IPS-NIHi11 (cell line): Measurements from ENCODE around the gene NXPE1.

Experiments used
- DNase-seq: peaks from one replicate; pipeline ENCODE4 v3.0.0; 2012; ENCODE audit warnings: mixed read lengths, low spot score

NXPE1 gene

DNA sequence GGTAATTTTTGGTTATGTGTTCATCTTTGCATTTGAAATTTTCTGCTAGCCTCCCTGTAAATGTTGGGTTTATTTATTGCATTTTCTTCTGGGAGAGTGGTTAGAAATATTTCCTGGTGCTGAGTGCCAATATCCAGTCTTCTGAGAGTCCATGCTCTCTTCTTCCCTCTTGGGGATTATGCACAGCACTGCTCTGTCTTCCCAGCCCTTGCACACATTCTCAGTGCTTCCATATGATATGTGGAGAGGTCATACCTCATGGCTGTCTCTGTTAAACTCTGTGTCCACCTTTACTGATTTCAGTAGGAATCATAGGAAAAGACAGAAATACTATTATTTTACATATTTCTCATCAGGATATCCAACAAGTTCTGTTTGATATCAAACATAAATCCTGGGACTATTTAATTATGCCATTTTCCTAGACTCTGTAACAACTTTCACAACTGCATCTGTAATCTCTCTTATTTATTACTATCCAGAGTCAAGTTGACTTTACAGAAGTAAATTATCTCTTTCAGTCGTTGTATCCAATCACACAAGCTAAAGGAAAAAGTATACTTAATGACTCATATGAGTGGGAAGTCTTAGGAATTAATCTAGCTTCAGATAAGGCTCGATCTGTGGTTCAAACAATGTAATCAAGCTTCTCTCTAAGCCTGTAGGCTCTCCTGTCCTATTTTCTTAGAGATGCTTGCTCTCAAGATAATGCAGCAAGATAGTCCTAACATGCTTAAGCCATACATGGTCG lies 2.7 kb upstream of the NXPE1 start:
- DNase-seq: no peak

DNA sequence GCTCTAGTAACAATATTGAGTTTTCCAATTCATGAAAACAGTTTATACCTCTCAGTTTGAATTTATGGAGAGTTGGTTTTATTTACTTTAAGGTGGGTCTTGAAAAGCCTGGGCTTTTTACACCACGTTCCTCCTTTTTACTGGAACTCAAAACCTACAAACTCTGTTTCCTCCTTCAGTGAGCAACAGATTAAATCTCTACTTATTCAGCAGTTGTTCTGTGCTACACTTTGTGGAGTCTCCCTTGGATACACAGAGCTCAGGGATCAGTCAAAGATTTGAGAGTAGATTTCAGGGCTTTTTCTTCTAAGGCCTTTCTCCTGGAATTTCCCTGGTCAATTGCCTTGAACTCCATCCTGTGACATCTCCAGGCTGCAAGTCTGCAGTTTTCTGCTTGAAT lies 3.5 kb downstream of the NXPE1 start:
- no peak for DNase-seq

DNA sequence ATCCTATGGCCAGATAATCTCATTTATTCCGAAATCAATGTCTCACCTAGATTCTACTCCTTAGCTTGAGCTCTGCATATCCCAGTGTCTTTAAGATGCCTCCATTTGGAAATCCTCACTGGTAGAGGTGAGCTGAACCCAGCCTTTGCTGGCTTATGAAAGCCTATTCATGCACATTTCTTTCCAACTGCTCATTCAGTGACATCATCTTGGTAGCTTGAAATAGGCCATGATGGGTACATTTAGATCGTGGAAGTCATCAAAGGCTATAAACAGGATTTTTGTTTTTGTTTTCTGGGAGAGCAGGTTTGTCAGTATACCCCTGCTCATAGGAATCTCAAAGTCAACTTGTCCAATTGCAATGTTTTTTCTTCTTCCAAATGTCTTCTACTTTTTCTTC lies 6.0 kb downstream of the NXPE1 start:
- DNase-seq: no peak

DNA sequence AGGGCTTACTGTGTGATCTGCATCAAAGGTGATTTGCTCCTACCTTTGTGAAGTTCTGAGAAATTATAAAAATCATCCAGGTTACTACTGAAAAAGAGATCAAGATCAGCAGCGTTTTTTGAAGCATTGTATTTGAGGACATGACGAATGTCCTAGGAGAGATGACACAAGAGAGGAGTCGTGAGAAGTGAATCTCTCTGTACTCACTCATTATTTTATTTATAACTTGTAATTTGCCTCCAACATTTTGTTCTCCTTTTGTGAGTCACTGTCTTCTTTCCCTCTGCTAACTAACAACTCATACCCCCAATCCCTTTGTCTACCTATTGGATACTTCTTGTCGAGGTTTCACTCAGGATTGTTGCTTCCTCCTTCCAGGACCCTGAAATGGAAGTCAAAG lies 8.6 kb downstream of the NXPE1 start:
- no peak for DNase-seq

DNA sequence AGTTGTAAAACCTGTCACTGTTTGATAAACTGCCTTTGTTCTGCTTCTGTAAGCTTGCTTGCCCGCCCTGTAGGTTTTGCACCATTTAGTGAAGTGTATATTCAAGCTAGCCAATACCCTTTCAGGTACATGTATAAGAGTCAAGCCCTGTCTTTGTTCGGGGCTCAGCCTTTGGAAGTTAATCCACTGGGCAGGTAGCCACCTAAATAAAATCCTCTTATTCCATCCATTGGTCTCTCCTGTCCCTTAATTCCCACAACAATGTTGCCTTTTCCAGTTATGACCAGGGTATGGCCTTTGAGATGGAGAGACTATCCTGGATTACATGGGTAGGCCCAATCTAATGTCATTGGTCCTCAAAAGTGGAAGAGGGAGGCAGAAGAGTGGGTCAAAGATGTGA lies 34.0 kb downstream of the NXPE1 start:
- no peak for DNase-seq

DNA sequence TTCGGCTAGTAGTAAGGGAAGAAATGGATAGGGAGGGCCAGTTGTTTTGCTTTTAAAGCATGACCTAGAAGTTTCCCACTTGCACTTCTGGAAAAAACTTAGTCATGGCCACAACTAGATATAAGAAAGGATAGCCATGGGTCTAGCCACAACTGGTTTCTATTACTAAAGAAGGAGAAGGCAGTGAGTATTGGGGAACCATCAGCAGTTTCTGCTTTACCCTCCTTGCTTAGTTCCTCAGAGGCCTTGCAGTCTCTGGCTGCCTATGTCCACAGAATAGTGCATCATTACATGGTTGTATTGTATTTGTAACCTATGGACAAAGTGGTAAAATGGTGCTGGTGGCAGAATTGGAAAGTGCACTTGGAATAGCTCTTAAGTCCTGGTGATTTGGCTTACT lies 35.6 kb downstream of the NXPE1 start:
- DNase-seq: no peak

DNA sequence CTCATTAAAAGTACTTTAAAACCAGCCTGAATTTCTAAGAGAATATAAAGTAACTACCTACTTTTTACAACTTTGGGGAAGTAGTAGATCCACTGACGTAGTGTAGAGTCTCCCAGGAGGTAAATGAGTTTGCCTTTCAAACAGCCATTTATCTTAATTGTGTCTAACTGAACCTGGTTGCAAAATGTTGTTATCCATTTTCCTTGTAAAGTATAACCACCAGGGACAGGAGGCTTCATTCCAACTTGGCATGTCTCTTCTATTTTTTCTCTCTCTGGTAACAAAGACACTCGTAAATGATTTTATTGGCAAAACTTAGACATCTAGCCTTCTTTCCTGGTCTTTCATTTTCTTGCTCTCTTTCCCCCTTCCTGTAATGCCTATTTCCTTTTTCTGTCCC lies 36.9 kb downstream of the NXPE1 start:
- no peak for DNase-seq

DNA sequence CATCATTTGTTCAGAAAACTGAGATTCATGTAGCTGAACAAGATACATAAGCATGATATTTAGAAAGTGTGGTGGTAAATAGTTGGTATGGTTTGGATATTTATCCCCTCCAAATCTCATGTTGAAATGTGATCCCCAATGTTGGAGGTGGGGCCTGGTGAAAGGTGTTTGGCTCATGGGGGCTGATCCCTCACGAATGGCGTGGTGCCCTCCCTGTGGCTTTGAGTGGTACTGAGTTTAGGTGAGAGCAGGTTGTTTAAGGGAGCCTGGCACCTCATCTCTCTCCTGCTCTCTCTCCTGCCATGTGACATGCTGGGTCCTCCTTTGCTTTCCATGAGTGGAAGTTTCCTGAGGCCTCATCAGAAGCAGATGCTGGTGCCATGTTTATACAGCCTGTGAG lies 48.1 kb downstream of the NXPE1 start:
- no peak for DNase-seq

DNA sequence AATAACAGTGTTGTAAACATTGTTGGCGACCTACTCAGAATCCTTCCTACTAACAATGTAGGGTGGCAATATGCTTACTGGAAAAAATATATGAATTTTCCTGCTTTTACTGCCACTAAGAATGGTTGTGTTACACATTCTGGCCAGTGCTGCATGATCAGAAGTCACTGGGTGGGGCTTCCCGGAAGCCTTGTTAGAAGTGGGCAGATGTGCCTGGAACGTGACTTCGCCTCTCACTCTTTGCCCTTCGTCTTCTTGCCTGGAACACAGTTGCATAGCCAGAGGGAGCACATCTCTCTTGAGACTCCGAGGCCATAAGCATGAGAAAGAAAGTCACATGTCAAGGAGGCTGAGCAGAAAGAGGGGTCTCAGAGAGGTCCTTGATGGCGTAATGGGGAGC lies 48.6 kb downstream of the NXPE1 start:
- DNase-seq: no peak

DNA sequence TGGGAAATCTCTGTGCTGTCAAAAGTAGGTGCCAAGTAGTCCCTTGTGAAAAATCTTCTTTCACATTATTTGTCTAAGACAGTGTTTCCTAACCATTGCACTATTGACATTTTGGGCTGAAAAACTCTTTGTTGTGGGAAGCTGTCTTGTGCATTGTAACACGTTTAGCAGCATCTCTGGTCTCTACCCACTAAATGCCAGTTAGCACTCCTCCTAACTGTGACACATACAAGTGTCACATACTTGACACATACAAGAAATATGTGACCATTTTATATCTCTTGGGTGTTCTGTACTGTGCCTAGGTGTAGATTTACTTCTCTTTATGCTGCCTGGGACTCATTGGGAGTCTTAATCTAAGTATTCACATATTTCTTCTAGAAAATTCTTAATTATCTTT lies 57.8 kb downstream of the NXPE1 start:
- DNase-seq: no peak

DNA sequence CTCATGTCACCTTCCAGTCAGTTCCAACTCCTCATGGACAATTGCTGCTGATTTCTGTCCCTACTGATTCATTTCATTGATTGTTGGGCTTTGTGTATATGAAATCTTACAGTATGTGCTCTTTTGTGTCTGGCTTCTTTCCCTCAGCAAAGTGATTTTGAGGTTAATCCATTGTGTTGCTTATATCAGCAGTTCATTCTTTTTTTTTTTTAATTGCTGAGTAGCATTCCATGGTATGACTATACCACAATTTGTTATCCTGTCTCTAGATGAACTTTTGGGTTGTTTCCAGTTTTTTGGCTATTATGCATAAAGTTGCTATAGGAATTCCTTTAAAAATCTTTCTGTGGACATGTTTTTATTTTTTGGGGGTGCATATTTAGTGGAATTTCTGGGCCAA lies 59.9 kb downstream of the NXPE1 start:
- DNase-seq: no peak

DNA sequence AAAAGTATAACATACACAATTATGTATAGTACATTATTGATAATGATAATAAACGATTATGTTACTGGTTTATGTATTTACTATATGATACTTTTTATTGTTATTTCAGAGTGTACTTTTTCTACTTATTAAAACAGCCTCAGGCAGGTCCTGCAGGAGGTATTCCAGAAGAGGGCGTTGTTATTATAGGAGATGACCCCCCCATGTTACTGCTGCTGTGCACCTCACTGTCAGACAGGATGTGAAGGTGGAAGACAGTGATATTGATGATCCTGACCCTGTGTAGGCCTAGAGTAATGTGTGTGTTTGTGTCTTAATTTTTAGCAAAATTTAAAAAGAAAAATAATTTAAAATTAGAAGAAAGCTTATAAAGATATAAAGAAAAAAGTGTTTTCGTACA lies 62.8 kb downstream of the NXPE1 start:
- DNase-seq: no peak

DNA sequence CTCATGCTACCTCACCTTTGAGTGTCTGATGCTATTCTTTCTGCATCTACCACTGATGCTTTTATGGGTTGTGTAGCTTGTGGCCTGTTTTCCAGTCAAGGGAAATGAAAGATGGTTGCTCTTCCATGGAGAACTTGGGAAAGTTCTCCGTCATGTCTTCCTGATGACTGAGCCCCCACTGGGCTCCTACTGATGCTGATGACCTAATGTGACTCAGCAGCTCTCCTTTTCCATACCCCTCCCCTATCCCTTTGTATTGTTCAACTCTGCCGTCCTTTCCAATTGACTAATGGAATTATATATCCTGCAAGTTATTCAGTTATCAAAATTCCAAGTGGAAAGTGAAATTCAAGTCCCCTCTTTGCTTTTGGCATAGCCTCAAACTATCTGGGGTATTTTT lies 75.8 kb downstream of the NXPE1 start:
- no peak for DNase-seq

DNA sequence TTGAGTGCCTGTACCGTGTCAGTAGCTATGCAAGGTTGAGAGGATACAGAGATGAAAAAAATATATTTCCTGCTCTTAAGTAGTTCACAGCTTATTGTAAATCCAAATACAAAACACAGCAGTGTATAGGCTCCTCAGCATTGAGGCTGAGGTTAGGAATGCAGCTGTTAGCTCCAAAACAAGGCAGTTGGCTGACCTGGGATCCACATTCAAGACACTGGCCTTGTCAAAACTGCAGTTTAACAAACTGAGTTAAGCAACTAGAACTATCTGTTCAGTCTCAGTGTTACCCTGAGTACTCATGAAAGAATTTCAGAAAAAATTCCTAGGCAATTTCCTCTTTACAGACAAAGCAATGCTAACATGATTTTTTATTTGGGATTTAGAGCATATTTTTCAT lies 77.6 kb downstream of the NXPE1 start:
- peak; percentile 15 for DNase-seq

DNA sequence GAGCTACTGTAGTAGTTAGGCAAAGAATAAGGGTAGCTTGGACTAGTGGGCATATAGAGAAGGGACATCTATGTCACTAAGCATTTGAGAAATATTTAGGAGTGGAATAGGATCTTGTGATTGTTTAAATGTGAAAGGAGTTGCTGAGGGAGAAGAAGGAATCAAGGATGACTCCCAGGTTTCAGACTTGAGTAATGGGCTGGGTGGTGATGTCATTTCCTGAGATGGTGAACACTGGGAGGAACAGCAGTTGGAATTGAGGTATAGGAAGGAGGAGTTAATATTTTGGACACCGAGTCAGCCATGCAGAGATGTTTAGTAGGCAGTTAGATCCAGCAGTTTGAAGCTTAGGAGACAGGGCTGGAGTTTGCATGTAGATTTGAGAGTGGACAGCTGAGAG lies 80.3 kb downstream of the NXPE1 start:
- no peak for DNase-seq

DNA sequence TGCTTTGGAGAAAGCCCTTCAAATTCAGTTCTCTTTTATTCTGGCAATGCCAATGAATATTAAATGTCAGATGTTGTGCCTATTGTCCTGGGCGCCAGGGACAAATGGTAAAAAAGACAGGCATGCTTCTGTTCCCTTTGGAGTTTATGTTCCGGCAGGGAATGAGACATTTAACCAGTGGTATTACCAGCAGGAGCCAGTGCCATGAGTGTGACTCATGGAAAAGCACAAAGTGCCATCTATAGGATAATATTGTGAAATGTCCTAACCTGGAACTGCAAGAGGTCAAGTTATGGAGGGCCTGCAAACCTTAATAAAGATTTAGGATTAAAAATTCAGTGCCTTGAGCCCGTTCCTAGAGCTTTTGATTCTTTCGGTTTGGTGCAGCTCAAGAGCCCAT lies 80.9 kb downstream of the NXPE1 start:
- DNase-seq: peak; percentile 15

DNA sequence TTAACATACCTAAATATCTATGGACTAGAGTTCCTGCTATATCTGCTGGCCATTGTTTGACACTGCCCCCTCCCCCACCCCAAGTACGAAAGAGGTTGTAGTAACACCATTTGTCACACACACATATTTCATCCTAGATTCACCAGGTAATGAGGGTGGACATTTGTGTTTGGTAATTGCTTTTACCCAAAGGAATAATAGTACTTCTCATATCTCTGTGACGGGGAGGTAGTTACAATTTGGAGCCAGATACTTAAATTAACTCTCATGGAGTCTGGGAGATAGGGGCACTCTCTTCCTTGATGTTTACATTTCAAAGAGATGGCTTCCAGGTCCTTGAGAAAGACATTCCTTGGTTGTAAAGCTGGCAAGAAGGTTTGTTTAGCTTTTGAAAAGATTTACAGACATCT lies 81.7 kb downstream of the NXPE1 start:
- no peak for DNase-seq

DNA sequence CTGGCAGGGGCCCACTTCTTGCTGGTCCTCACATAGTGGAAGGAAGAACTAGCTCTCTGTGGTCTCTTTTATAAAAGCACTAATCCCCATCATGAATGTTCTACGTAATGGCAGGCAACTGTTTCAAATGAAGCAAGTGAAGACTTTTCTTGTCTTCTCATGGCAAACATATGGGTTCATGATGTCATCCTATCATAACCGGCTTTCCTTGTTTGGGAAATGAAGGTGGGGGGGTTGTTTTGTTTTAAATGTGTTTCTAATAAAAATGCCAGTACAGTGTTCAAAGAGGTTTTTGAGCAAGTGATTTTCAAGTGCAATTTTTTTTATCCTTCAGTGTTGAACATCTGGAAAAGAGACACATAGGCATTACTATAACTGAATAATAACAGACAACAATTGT lies 87.0 kb downstream of the NXPE1 start:
- no peak for DNase-seq
